ENCODE measurements around the gene GOLGA6D.
"Not testable (repeated sequence)": the region's sequence is repeated elsewhere in the genome, so short reads cannot be mapped to it uniquely, and the experiment has no call there.

DNA sequence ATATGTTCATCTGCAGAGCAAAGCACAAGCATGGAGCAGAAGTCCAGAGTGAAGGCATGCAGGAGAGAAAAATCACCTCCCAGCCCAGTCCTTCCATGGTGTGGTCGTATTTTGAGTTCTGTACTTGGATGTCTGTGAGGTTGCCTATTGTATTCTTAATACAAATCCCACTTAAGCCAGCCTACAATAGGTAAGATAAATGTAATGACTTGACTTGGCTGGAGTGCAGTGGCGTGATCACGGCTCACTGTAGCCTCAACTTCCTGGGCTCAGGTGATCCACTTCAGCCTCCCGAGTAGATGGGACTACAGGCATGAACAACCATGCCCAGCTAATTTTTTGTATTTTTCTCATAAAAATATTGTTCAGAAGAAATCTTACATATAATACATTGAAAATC is 31.3 kb upstream of the GOLGA6D start:
- TF ChIP-seq, protein P1, sequence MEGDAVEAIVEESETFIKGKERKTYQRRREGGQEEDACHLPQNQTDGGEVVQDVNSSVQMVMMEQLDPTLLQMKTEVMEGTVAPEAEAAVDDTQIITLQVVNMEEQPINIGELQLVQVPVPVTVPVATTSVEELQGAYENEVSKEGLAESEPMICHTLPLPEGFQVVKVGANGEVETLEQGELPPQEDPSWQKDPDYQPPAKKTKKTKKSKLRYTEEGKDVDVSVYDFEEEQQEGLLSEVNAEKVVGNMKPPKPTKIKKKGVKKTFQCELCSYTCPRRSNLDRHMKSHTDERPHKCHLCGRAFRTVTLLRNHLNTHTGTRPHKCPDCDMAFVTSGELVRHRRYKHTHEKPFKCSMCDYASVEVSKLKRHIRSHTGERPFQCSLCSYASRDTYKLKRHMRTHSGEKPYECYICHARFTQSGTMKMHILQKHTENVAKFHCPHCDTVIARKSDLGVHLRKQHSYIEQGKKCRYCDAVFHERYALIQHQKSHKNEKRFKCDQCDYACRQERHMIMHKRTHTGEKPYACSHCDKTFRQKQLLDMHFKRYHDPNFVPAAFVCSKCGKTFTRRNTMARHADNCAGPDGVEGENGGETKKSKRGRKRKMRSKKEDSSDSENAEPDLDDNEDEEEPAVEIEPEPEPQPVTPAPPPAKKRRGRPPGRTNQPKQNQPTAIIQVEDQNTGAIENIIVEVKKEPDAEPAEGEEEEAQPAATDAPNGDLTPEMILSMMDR (IDR thresholded peaks at IDR 0.05) = not testable (repeated sequence)
- not testable (repeated sequence) for TF ChIP-seq POLR2A (IDR thresholded peaks at IDR 0.05)
